Measurements from ENCODE around the gene IFNL3.

GRCh38 chr19:39263912-39264305, 19.1 kb upstream of the IFNL3 start:
- TF ChIP-seq PHF20 (IDR thresholded peaks at IDR 0.05; ENCODE audit: partially characterized antibody) (no peak), GTF2E2 (tag; IDR thresholded peaks at IDR 0.05) (no peak), CBFB (CRISPR knock-in tag; IDR thresholded peaks at IDR 0.05) (no peak), RFX5 (IDR thresholded peaks at IDR 0.05; ENCODE audit: low read depth, low read length) (no peak), CREM (IDR thresholded peaks at IDR 0.05; ENCODE audit: low read depth) (no peak), SP2 (IDR thresholded peaks at IDR 0.05; ENCODE audit: extremely low read depth, low read depth, low read length, poor library complexity, severe bottlenecking) (no peak), ZNF282 (CRISPR knock-in tag; IDR thresholded peaks at IDR 0.05) (no peak)
- TF ChIP-seq, protein P1, sequence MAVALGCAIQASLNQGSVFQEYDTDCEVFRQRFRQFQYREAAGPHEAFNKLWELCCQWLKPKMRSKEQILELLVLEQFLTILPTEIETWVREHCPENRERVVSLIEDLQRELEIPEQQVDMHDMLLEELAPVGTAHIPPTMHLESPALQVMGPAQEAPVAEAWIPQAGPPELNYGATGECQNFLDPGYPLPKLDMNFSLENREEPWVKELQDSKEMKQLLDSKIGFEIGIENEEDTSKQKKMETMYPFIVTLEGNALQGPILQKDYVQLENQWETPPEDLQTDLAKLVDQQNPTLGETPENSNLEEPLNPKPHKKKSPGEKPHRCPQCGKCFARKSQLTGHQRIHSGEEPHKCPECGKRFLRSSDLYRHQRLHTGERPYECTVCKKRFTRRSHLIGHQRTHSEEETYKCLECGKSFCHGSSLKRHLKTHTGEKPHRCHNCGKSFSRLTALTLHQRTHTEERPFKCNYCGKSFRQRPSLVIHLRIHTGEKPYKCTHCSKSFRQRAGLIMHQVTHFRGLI (CRISPR knock-in tag; IDR thresholded peaks at IDR 0.05): no peak
